Stimulated activated CD4-positive, alpha-beta T cell treated with anti-CD3 and anti-CD28 coated beads, Interleukin-15, amount 100 ng/mL, for 1 hour (primary cell): ENCODE results near the gene COQ5.

Experiments
- DNase-seq, 2 donors: peaks; one replicate each; pipeline ENCODE4 v3.0.0-alpha.2; 2020; ENCODE audit warnings: low read depth in 1 of 2, low spot score in 1 of 2

Gene COQ5

DNA sequence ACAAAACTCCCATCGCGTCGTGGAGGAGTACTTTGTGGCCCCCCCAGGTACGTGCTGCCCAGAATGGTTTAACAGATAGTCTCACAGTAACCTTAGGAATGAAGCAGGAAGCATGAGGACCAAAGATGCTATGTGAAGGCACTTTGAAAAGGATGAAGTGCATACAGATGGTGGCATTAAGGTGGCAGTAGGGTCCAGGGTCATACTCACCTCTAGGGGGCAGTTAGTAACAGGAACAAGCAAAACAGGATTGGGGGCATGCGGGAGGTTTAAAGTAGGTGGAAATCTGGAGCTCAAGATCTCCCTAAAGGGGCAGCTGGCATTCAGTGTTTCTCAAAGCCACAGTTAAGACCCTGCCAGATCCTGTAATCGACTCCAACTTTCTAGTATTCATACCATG lies 71.8 kb downstream of the COQ5 start:
- no peak for DNase-seq

GRCh38 chr12:120455302-120455701 lies 73.7 kb downstream of the COQ5 start:
- no peak for DNase-seq

DNA sequence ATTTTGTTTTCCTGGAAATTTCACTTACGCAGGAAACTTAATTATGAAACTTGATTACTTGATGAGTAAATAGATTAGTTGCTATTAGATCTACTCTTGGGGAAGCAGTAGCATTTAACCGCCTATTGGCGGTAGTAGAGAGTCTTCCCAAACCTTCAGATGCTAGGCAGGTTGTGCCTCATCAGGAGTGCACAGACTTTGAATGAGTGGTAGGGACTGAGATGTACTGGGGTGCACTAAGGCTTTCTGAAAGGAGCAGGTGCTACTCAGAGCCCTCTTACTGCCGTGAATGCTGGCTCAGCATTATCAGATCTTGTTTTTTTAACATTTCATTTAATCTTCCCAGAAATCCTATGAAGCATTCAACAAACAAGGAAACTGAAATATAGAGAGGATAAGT lies 75.0 kb downstream of the COQ5 start:
- no peak for DNase-seq
